Type B pancreatic cell (in vitro differentiated cells): ENCODE data around the gene SIRT7. TPM values are rescaled to one million over a fixed set of nuclear protein-coding genes. Genes with fewer than 3 reads are reported as not detected.

Experiments used
- DNase-seq: peaks from one replicate; pipeline ENCODE4 v3.0.0; 2021; ENCODE audit warnings: mixed read lengths; ENCODE audit not compliant: unreplicated experiment; ENCODE audit errors: extremely low spot score
- H3K27ac Mint-ChIP-seq: 2 replicates; pipeline ENCODE4 v1.8.0; 2021; ENCODE audit warnings: mild to moderate bottlenecking, mixed read lengths
- H3K27me3 Mint-ChIP-seq: 2 replicates; pipeline ENCODE4 v1.8.0; 2021; ENCODE audit warnings: mixed read lengths
- H3K36me3 Mint-ChIP-seq: 2 replicates; pipeline ENCODE4 v1.8.0; 2021; ENCODE audit warnings: mixed read lengths
- H3K4me1 Mint-ChIP-seq: one replicate; pipeline ENCODE4 v1.8.0; 2021; ENCODE audit warnings: mixed read lengths; ENCODE audit not compliant: unreplicated experiment
- H3K4me3 Mint-ChIP-seq: 2 replicates; pipeline ENCODE4 v1.8.0; 2021; ENCODE audit warnings: mild to moderate bottlenecking, mixed read lengths
- H3K9me3 Mint-ChIP-seq: 2 replicates; pipeline ENCODE4 v1.8.0; 2021; ENCODE audit warnings: mixed read lengths
- CTCF ChIP-seq: fragments of 200-600 bp; sonication (generic); conservative IDR thresholded peaks from 2 replicates; pipeline ENCODE4 v1.5.0; 2021; ENCODE audit warnings: antibody characterized with exemption, mild to moderate bottlenecking
- total RNA-seq: library from RNA; stranded (reverse); gene quantifications from 2 replicates; pipeline ENCODE4 v1.2.1, GENCODE V29; 2021; ENCODE audit warnings: low replicate concordance

SIRT7 gene
- total RNA-seq, 1 donor from 2014 or later: 29.9 TPM

GRCh38 chr17:81914103-81914850 lies 3.7 kb downstream of the SIRT7 start:
- Mint-ChIP-seq H3K27ac (no peak overlapping the region), H3K36me3 (peaks cover 16% of the 10 kb centered on the region), H3K4me1 (peaks cover 19% of the 10 kb centered on the region), H3K9me3 (no peaks in the 10 kb centered on the region), H3K4me3 (no peak overlapping the region), H3K27me3 (no peaks in the 10 kb centered on the region)
- DNase-seq: no peak
- TF ChIP-seq CTCF: no peak

GRCh38 chr17:81913394-81914102 lies 4.4 kb downstream of the SIRT7 start:
- H3K9me3 Mint-ChIP-seq: no peaks in the 10 kb centered on the region
- DNase-seq: no peak
- no peak for TF ChIP-seq CTCF
- H3K27ac Mint-ChIP-seq: peak overlapping the region; percentile 94
- H3K36me3 Mint-ChIP-seq: peaks cover 11% of the 10 kb centered on the region
- no peaks in the 10 kb centered on the region for H3K27me3 Mint-ChIP-seq
- H3K4me1 Mint-ChIP-seq: peaks cover 13% of the 10 kb centered on the region
- H3K4me3 Mint-ChIP-seq: peak overlapping the region; percentile 72

GRCh38 chr17:81912441-81913309 lies 5.3 kb downstream of the SIRT7 start:
- H3K9me3 Mint-ChIP-seq: no peaks in the 10 kb centered on the region
- H3K4me1 Mint-ChIP-seq: peaks cover 13% of the 10 kb centered on the region
- TF ChIP-seq CTCF: no peak
- peaks cover 11% of the 10 kb centered on the region for H3K36me3 Mint-ChIP-seq
- DNase-seq: no peak
- peak overlapping the region; percentile 94 for H3K27ac Mint-ChIP-seq
- H3K27me3 Mint-ChIP-seq: no peaks in the 10 kb centered on the region
- peak overlapping the region; percentile 72 for H3K4me3 Mint-ChIP-seq

DNA sequence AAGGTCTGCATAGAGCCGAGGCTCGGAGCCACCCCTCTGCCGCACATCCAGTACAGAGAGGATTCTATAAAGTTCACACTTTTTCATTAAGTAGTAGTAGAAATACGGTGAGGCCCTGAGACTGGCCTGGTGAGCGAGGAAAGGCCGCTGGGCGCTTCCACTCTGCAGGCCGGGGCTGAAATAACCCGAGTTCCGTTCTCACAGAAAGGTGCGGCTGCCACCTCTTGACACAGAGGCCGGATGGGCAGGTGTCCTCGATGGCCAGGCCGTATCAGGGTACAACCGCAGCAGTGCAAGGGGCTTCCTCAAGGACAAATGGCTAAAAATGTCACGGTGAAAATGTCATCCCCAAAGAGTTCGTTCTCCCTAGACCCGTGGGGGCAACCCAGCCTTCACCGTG lies 6.0 kb downstream of the SIRT7 start:
- no peak for TF ChIP-seq CTCF
- H3K27me3 Mint-ChIP-seq: no peaks in the 10 kb centered on the region
- H3K27ac Mint-ChIP-seq: peak overlapping the region; percentile 41
- peaks cover 9% of the 10 kb centered on the region for H3K4me1 Mint-ChIP-seq
- H3K4me3 Mint-ChIP-seq: peak overlapping the region; percentile 73
- DNase-seq: no peak
- H3K36me3 Mint-ChIP-seq: peaks cover 11% of the 10 kb centered on the region
- H3K9me3 Mint-ChIP-seq: no peaks in the 10 kb centered on the region

GRCh38 chr17:81911277-81911961 lies 6.6 kb downstream of the SIRT7 start, which contains the start of gene PCYT2:
Gene PCYT2 (minus strand): TSS chr17:81911399. CDS start chr17:81911355, 44 bp downstream.
- peaks cover 5% of the 10 kb centered on the region for H3K4me1 Mint-ChIP-seq
- H3K27ac Mint-ChIP-seq: peak within 1 kb of the TSS; percentile 90
- H3K27me3 Mint-ChIP-seq: no peaks in the 10 kb centered on the region
- peak; percentile 29 for TF ChIP-seq CTCF
- no peaks in the 10 kb centered on the region for H3K9me3 Mint-ChIP-seq
- peaks cover 11% of the 10 kb centered on the region for H3K36me3 Mint-ChIP-seq
- DNase-seq: peak; percentile 95
- peak within 1 kb of the TSS; percentile 93 for H3K4me3 Mint-ChIP-seq
